ENCODE results near the gene FGD4. TPM values are rescaled to one million over a fixed set of nuclear protein-coding genes. Genes with fewer than 3 reads are reported as not detected.
A peak's percentile ranks its signal among the peaks of the same experiment; 100 is the strongest.
"Not testable (repeated sequence)": the region's sequence is repeated elsewhere in the genome, so short reads cannot be mapped to it uniquely, and the experiment has no call there.

FGD4 gene
- total RNA-seq, 1 donor, result 17.3 TPM

- not testable (repeated sequence) for H3K4me3 ChIP-seq (ENCODE audit: low read length); H3K9me3 ChIP-seq (ENCODE audit: low read depth, low read length)
Observed at GRCh38 chr12:32526343-32526742, 127.0 kb downstream of the FGD4 start.

DNA sequence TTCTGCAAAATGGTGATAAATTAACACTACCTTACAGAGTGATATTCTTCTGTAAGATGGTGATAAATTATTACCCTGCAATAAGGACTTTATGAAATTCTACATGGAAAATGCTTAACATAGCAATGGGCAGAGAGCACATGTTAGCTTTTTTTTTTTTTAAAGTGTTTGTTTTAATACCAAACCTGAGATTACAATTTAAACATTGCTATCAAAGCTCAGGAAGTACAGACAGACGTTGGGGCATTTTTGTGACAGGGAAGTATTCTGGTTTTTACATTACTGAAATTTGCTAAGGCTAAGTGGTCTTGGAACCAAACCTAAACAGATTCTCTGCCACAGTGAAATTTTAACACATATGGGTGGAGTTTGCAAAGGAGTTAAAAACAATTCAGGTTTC is 133.1 kb downstream of the FGD4 start:
- Histone ChIP-seq H3K4me3 (ENCODE audit: low read length) (no peak overlapping the region), H3K4me1 (ENCODE audit: insufficient read depth, low read length) (peaks cover 28% of the 10 kb centered on the region), H3K9me3 (ENCODE audit: low read depth, low read length) (no peaks in the 10 kb centered on the region), H3K27me3 (ENCODE audit: insufficient read depth, low read length) (no peaks in the 10 kb centered on the region)

More at GRCh38 chr12:32526343-32526742, 127.0 kb downstream of the FGD4 start:
- H3K27me3 ChIP-seq (ENCODE audit: insufficient read depth, low read length), result not testable (repeated sequence)
- peaks cover 23% of the 10 kb centered on the region for H3K4me1 ChIP-seq (ENCODE audit: insufficient read depth, low read length)

GRCh38 chr12:32532951-32533350 is 133.6 kb downstream of the FGD4 start:
- Histone ChIP-seq H3K9me3 (ENCODE audit: low read depth, low read length) (no peaks in the 10 kb centered on the region), H3K27me3 (ENCODE audit: insufficient read depth, low read length) (no peaks in the 10 kb centered on the region), H3K4me1 (ENCODE audit: insufficient read depth, low read length) (peaks cover 28% of the 10 kb centered on the region), H3K4me3 (ENCODE audit: low read length) (no peak overlapping the region)

- H3K4me3 ChIP-seq (ENCODE audit: low read length); H3K27me3 ChIP-seq (ENCODE audit: insufficient read depth, low read length); H3K9me3 ChIP-seq (ENCODE audit: low read depth, low read length): not testable (repeated sequence)
- peaks cover 28% of the 10 kb centered on the region for H3K4me1 ChIP-seq (ENCODE audit: insufficient read depth, low read length)
Observed at GRCh38 chr12:32533506-32533905, 134.1 kb downstream of the FGD4 start.

- Histone ChIP-seq H3K4me3 (ENCODE audit: low read length) (peak overlapping the region; percentile 29), H3K27me3 (ENCODE audit: insufficient read depth, low read length) (no peaks in the 10 kb centered on the region), H3K9me3 (ENCODE audit: low read depth, low read length) (no peaks in the 10 kb centered on the region), H3K4me1 (ENCODE audit: insufficient read depth, low read length) (peaks cover 28% of the 10 kb centered on the region)
Observed at GRCh38 chr12:32533971-32534590, 134.7 kb downstream of the FGD4 start.

GRCh38 chr12:32534698-32535097 is 135.3 kb downstream of the FGD4 start:
- peak overlapping the region; percentile 26 for H3K4me3 ChIP-seq (ENCODE audit: low read length)
- peaks cover 28% of the 10 kb centered on the region for H3K4me1 ChIP-seq (ENCODE audit: insufficient read depth, low read length)
- no peaks in the 10 kb centered on the region for H3K9me3 ChIP-seq (ENCODE audit: low read depth, low read length)
- no peaks in the 10 kb centered on the region for H3K27me3 ChIP-seq (ENCODE audit: insufficient read depth, low read length)

DNA sequence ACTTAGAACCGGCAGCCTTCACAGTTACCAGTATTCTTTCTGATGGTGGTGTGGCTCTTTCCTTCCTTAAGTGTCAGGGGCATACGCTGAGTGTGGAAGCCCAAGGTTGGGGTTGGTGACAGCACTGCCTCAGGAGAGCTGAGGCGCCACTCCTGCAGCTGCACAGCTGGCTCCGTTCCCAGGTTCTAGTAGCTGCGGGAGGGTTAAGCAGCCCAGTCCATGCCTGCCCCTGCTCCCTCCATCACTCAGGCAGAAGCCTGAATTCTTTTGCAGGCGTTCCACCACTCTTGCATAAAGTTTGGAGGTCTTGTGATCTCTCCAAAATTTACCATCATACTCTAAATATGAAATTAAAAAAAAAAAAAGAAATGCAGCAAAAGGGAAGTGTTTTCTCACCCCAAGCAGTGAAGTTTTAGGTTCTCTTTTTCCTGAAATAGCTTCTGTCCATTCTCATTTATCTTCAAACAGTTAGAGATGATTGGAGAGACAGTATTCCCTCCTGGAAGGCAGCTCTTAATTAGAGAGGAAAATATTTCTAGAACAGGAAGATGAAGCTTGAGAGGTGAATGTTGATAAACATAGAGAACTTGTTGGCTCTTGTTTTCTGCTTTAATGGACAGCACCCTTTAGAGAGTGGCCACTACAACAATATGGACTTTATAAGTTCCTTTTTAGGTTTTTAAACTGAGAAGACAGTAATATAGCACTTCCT is 136.1 kb downstream of the FGD4 start:
- peaks cover 28% of the 10 kb centered on the region for H3K4me1 ChIP-seq (ENCODE audit: insufficient read depth, low read length)
- H3K9me3 ChIP-seq (ENCODE audit: low read depth, low read length), result no peaks in the 10 kb centered on the region
- H3K4me3 ChIP-seq (ENCODE audit: low read length), result peak overlapping the region; percentile 26
- H3K27me3 ChIP-seq (ENCODE audit: insufficient read depth, low read length), result no peaks in the 10 kb centered on the region

- no peaks in the 10 kb centered on the region for H3K27me3 ChIP-seq (ENCODE audit: insufficient read depth, low read length)
- no peaks in the 10 kb centered on the region for H3K9me3 ChIP-seq (ENCODE audit: low read depth, low read length)
- no peak overlapping the region for H3K4me3 ChIP-seq (ENCODE audit: low read length)
- H3K4me1 ChIP-seq (ENCODE audit: insufficient read depth, low read length), result peaks cover 29% of the 10 kb centered on the region
Observed at GRCh38 chr12:32536000-32536345, 136.6 kb downstream of the FGD4 start.

DNA sequence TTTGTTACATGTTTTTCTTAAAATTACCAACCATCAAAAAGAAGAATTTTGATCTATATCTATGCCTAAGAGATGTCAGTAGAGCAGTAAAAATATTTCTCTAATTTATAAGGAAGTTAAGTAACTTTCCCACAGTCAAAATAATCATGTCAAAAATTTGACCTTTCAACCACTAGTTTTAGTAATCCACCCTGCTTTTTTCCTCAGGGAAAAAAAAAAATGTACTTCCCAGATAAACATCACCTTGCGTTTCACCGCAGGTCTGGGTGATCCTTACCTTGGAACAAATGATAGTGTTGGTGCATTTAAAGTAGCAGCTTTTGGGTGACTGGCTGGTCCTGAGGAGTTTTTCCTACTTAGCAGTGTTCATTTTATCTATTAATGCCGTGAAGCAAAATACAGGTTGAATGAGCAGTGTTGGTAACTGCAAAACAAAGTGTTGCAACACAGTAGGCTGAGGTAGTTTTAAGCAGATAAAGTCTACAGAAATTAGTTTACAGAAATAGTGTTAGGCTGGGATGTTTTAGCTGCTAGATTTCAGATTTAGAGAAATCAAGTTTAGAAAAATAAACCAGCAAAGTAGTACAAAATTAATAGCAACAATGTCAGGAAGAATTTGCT is 142.5 kb downstream of the FGD4 start:
- H3K27me3 ChIP-seq (ENCODE audit: insufficient read depth, low read length), result no peaks in the 10 kb centered on the region
- H3K4me1 ChIP-seq (ENCODE audit: insufficient read depth, low read length), result peaks cover 13% of the 10 kb centered on the region
- no peak overlapping the region for H3K4me3 ChIP-seq (ENCODE audit: low read length)
- no peaks in the 10 kb centered on the region for H3K9me3 ChIP-seq (ENCODE audit: low read depth, low read length)

- Histone ChIP-seq H3K9me3 (ENCODE audit: low read depth, low read length) (no peaks in the 10 kb centered on the region), H3K4me3 (ENCODE audit: low read length) (no peak overlapping the region), H3K27me3 (ENCODE audit: insufficient read depth, low read length) (no peaks in the 10 kb centered on the region), H3K4me1 (ENCODE audit: insufficient read depth, low read length) (peaks cover 12% of the 10 kb centered on the region)
Observed at GRCh38 chr12:32542428-32543229, 143.3 kb downstream of the FGD4 start.

- no peaks in the 10 kb centered on the region for H3K9me3 ChIP-seq (ENCODE audit: low read depth, low read length)
- H3K4me3 ChIP-seq (ENCODE audit: low read length), result no peak overlapping the region
- no peaks in the 10 kb centered on the region for H3K27me3 ChIP-seq (ENCODE audit: insufficient read depth, low read length)
- H3K4me1 ChIP-seq (ENCODE audit: insufficient read depth, low read length), result peaks cover 24% of the 10 kb centered on the region
Observed at GRCh38 chr12:32544893-32545292, 145.5 kb downstream of the FGD4 start.

DNA sequence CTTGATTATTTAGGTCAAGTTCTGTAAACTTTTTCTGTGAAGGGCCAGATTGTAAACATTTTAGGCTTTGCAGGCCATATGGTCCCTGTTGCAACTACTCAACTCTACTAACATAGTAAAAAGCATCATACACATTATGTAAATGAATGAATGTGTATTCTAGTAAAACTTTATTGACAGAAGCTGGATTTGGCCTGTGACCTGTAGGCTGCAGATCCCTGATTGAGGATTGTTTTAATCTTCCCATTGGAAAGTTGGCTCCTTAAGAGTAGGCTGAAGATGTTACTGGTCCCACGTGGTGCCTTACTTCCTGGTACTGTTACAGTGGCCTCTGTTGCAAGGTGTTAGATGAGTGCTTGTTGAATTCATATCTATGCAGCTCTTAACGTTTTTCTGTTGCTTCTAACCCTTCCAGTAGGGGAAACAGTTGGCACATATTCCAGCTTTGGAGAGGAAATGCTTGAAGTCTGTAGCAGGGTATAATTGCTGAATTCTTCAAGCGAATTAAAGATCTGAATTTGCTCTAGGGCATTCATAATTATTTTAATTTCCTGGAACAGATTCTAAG is 146.1 kb downstream of the FGD4 start:
- Histone ChIP-seq H3K27me3 (ENCODE audit: insufficient read depth, low read length) (no peaks in the 10 kb centered on the region), H3K4me1 (ENCODE audit: insufficient read depth, low read length) (peaks cover 24% of the 10 kb centered on the region), H3K4me3 (ENCODE audit: low read length) (no peak overlapping the region), H3K9me3 (ENCODE audit: low read depth, low read length) (no peaks in the 10 kb centered on the region)

DNA sequence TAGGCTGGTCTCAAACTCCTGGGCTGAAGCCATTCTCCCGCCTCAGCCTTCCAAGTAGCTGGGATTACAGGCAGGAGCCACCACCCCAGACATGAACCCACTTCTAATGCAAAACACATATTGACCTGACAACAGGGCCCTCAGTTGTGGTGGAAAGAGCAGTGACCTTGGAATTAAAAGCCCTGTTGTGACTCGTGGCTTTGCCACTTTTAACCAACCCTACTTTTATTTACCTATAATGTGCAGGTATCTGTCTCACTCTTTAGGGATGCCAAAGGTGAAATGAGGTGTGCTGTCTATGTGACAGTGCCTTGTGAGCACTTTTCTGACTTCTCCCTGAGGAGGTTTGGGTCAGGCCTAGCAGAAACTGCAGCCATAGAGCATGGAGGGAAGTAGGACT is 146.9 kb downstream of the FGD4 start:
- Histone ChIP-seq H3K9me3 (ENCODE audit: low read depth, low read length) (no peaks in the 10 kb centered on the region), H3K4me3 (ENCODE audit: low read length) (no peak overlapping the region), H3K27me3 (ENCODE audit: insufficient read depth, low read length) (no peaks in the 10 kb centered on the region), H3K4me1 (ENCODE audit: insufficient read depth, low read length) (peaks cover 20% of the 10 kb centered on the region)

GRCh38 chr12:32548691-32549281 is 149.4 kb downstream of the FGD4 start:
- H3K4me1 ChIP-seq (ENCODE audit: insufficient read depth, low read length), result peaks cover 11% of the 10 kb centered on the region

More at GRCh38 chr12:32548691-32549281, 149.4 kb downstream of the FGD4 start:
- H3K9me3 ChIP-seq (ENCODE audit: low read depth, low read length), result no peaks in the 10 kb centered on the region
- H3K27me3 ChIP-seq (ENCODE audit: insufficient read depth, low read length), result no peaks in the 10 kb centered on the region
- H3K4me3 ChIP-seq (ENCODE audit: low read length), result no peak overlapping the region
